ENCODE results near the gene ARHGEF7. TPM values are rescaled to one million over a fixed set of nuclear protein-coding genes. Genes with fewer than 3 reads are reported as not detected.

Gene ARHGEF7
- total and polyA plus RNA-seq, 2 experiments from 2014 or later, result 30.1 to 46.8 TPM

GRCh38 chr13:111095911-111096501 lies 19.1 kb upstream of the ARHGEF7 start:
- Histone ChIP-seq H3K27ac (no peak overlapping the region), H3K9me3 (ENCODE audit: low read depth) (no peaks in the 10 kb centered on the region), H3K9me2 (replicated peaks; ENCODE audit: insufficient read depth) (no peaks in the 10 kb centered on the region), H3K4me3 (no peak overlapping the region), H3K36me3 (replicated peaks; ENCODE audit: insufficient read depth, low read depth) (no peaks in the 10 kb centered on the region), H3K79me2 (no peaks in the 10 kb centered on the region), H3K27me3 (peaks cover 57% of the 10 kb centered on the region), H4K20me1 (ENCODE audit: insufficient read depth, poor library complexity, severe bottlenecking) (no peaks in the 10 kb centered on the region), H3K4me1 (ENCODE audit: insufficient read depth) (no peaks in the 10 kb centered on the region), H2AFZ (no peak overlapping the region), H3K4me2 (no peak overlapping the region)
- no peak for TF ChIP-seq EZH2 (IDR thresholded peaks at IDR 0.05; ENCODE audit: borderline replicate concordance)
- no peak for TF ChIP-seq EZH2phosphoT487 (IDR thresholded peaks at IDR 0.05; ENCODE audit: low read depth, severe bottlenecking, unreplicated experiment)
- TF ChIP-seq, protein P1, sequence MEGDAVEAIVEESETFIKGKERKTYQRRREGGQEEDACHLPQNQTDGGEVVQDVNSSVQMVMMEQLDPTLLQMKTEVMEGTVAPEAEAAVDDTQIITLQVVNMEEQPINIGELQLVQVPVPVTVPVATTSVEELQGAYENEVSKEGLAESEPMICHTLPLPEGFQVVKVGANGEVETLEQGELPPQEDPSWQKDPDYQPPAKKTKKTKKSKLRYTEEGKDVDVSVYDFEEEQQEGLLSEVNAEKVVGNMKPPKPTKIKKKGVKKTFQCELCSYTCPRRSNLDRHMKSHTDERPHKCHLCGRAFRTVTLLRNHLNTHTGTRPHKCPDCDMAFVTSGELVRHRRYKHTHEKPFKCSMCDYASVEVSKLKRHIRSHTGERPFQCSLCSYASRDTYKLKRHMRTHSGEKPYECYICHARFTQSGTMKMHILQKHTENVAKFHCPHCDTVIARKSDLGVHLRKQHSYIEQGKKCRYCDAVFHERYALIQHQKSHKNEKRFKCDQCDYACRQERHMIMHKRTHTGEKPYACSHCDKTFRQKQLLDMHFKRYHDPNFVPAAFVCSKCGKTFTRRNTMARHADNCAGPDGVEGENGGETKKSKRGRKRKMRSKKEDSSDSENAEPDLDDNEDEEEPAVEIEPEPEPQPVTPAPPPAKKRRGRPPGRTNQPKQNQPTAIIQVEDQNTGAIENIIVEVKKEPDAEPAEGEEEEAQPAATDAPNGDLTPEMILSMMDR (IDR thresholded peaks at IDR 0.05; ENCODE audit: poor library complexity), result no peak
- DNase-seq (ENCODE audit: low spot score), result no peak
- 85% methylated on average over 9 of the region's 9 CpGs for WGBS (ENCODE audit: low lambda C conversion rate, missing lambda C conversion rate)

- H3K4me2 ChIP-seq, result no peak overlapping the region
- no peak for TF ChIP-seq EZH2 (IDR thresholded peaks at IDR 0.05; ENCODE audit: borderline replicate concordance)
- TF ChIP-seq EZH2phosphoT487 (IDR thresholded peaks at IDR 0.05; ENCODE audit: low read depth, severe bottlenecking, unreplicated experiment), result no peak
- TF ChIP-seq, protein P1 (IDR thresholded peaks at IDR 0.05; ENCODE audit: poor library complexity), result no peak
- no peak for DNase-seq (ENCODE audit: low spot score)
- H3K27ac ChIP-seq, result no peak overlapping the region
- H3K4me3 ChIP-seq, result no peak overlapping the region
- WGBS (ENCODE audit: low lambda C conversion rate, missing lambda C conversion rate), result 83% methylated on average over 1 of the region's 1 CpG
- no peaks in the 10 kb centered on the region for H3K79me2 ChIP-seq
- H2AFZ ChIP-seq, result no peak overlapping the region
- peaks cover 39% of the 10 kb centered on the region for H3K27me3 ChIP-seq
- no peaks in the 10 kb centered on the region for H4K20me1 ChIP-seq (ENCODE audit: insufficient read depth, poor library complexity, severe bottlenecking)
- H3K9me3 ChIP-seq (ENCODE audit: low read depth), result no peaks in the 10 kb centered on the region
- H3K4me1 ChIP-seq (ENCODE audit: insufficient read depth), result no peaks in the 10 kb centered on the region
- H3K36me3 ChIP-seq (replicated peaks; ENCODE audit: insufficient read depth, low read depth), result no peaks in the 10 kb centered on the region
- H3K9me2 ChIP-seq (replicated peaks; ENCODE audit: insufficient read depth), result no peaks in the 10 kb centered on the region
Observed at GRCh38 chr13:111099290-111099689, 15.8 kb upstream of the ARHGEF7 start.

DNA sequence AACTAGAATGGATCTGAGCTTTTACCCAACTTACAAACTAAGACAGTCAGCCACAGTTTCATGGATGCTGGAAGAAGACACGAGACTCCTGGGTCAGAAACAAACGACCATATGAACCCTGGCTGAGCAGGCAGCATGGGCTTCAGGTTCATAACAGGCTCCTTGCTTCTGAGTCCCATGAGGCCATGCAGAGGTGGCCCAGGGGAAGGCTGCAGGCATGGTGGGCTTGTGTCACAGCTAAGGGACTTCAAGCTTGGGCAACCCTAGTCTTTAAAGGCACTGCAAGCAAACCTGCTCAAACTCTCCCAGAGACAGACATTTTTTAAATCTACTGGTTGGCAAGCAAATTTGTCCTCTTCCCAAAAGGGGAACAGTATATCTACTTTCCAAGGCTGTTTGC lies 5.1 kb upstream of the ARHGEF7 start:
- no peaks in the 10 kb centered on the region for H3K9me3 ChIP-seq (ENCODE audit: low read depth)
- H3K36me3 ChIP-seq (replicated peaks; ENCODE audit: insufficient read depth, low read depth), result no peaks in the 10 kb centered on the region
- peaks cover 56% of the 10 kb centered on the region for H3K27me3 ChIP-seq
- H3K9me2 ChIP-seq (replicated peaks; ENCODE audit: insufficient read depth), result no peaks in the 10 kb centered on the region
- 84% methylated on average over 2 of the region's 2 CpGs for WGBS (ENCODE audit: low lambda C conversion rate, missing lambda C conversion rate)
- H3K4me2 ChIP-seq, result no peak overlapping the region
- H2AFZ ChIP-seq, result no peak overlapping the region
- no peaks in the 10 kb centered on the region for H3K4me1 ChIP-seq (ENCODE audit: insufficient read depth)
- TF ChIP-seq EZH2 (IDR thresholded peaks at IDR 0.05; ENCODE audit: borderline replicate concordance) (no peak), EZH2phosphoT487 (IDR thresholded peaks at IDR 0.05; ENCODE audit: low read depth, severe bottlenecking, unreplicated experiment) (no peak)
- TF ChIP-seq, protein P1 (IDR thresholded peaks at IDR 0.05; ENCODE audit: poor library complexity), result no peak
- H3K79me2 ChIP-seq, result no peaks in the 10 kb centered on the region
- no peak overlapping the region for H3K27ac ChIP-seq
- no peaks in the 10 kb centered on the region for H4K20me1 ChIP-seq (ENCODE audit: insufficient read depth, poor library complexity, severe bottlenecking)
- no peak for DNase-seq (ENCODE audit: low spot score)
- no peak overlapping the region for H3K4me3 ChIP-seq
